Loucy (cell line): Measurements from ENCODE around the gene ORC4.

Experiments used
- H2AFZ ChIP-seq: fragments of 200-600 bp; sonication (generic); 2 replicates; pipeline ENCODE4 v1.6.0; 2016; ENCODE audit warnings: antibody characterized with exemption, mild to moderate bottlenecking, low read length, moderate library complexity
- H3F3A ChIP-seq: fragments of 200-600 bp; 2 replicates; pipeline ENCODE4 v1.6.0; 2016; ENCODE audit warnings: antibody characterized with exemption, low read depth, mild to moderate bottlenecking
- H3K27me3 ChIP-seq: fragments of 200-600 bp; sonication (generic); 2 replicates; pipeline ENCODE4 v1.6.1; 2014; ENCODE audit warnings: low read length, mild to moderate bottlenecking; ENCODE audit not compliant: insufficient read depth, poor library complexity, severe bottlenecking
- H3K36me3 ChIP-seq: fragments of 200-600 bp; sonication (generic); 2 replicates; pipeline ENCODE4 v1.6.1; 2016; ENCODE audit warnings: low read length; ENCODE audit not compliant: insufficient read depth
- H3K4me1 ChIP-seq: fragments of 200-600 bp; sonication (generic); 2 replicates; pipeline ENCODE4 v1.5.1; 2014; ENCODE audit warnings: low read length, mild to moderate bottlenecking; ENCODE audit not compliant: insufficient read depth, poor library complexity, severe bottlenecking
- H3K4me2 ChIP-seq: fragments of 200-600 bp; sonication (generic); 2 replicates; pipeline ENCODE4 v1.6.0; 2014; ENCODE audit warnings: antibody characterized with exemption, low read length, low read depth, mild to moderate bottlenecking; ENCODE audit not compliant: poor library complexity, severe bottlenecking
- H3K4me3 ChIP-seq: fragments of 200-600 bp; sonication (generic); 2 replicates; pipeline ENCODE4 v1.5.1; 2014; ENCODE audit warnings: low read length, mild to moderate bottlenecking, mixed read lengths; ENCODE audit not compliant: poor library complexity, severe bottlenecking
- H3K79me2 ChIP-seq: fragments of 200-600 bp; sonication (generic); 2 replicates; pipeline ENCODE4 v1.6.1; 2014; ENCODE audit warnings: low read length; ENCODE audit not compliant: insufficient read depth
- H3K9ac ChIP-seq: fragments of 200-600 bp; sonication (generic); 2 replicates; pipeline ENCODE4 v1.6.0; 2014; ENCODE audit warnings: mild to moderate bottlenecking, low read depth, low read length, moderate library complexity; ENCODE audit not compliant: poor library complexity, severe bottlenecking
- H3K9me2 ChIP-seq: fragments of 200-600 bp; sonication (generic); replicated peaks from 2 replicates; pipeline ENCODE4 v1.6.1; 2016; ENCODE audit warnings: low read depth, low read length, mixed read lengths
- H3K9me3 ChIP-seq: fragments of 200-600 bp; sonication (generic); 2 replicates; pipeline ENCODE4 v1.6.1; 2014; ENCODE audit warnings: mild to moderate bottlenecking, antibody characterized with exemption, low read length, low read depth; ENCODE audit not compliant: insufficient read depth
- H4K20me1 ChIP-seq: fragments of 200-600 bp; sonication (generic); 2 replicates; pipeline ENCODE4 v1.6.0; 2014; ENCODE audit warnings: antibody characterized with exemption, low read length, mild to moderate bottlenecking; ENCODE audit not compliant: insufficient read depth, poor library complexity, severe bottlenecking
- CTCF ChIP-seq: fragments of 200-600 bp; sonication (generic); conservative IDR thresholded peaks from 2 replicates; pipeline ENCODE4 v1.5.1; 2014; ENCODE audit warnings: mild to moderate bottlenecking, antibody characterized with exemption, low read length
- EZH2phosphoT487 ChIP-seq: fragments of 200-600 bp; IDR thresholded peaks from 2 replicates; pipeline ENCODE4 v1.6.1; 2018; ENCODE audit warnings: antibody characterized with exemption, mild to moderate bottlenecking, moderate library complexity, borderline replicate concordance

Gene ORC4

GRCh38 chr2:147939313-147939712, 81.2 kb downstream of the ORC4 start:
- peaks cover 36% of the 10 kb centered on the region for H3K36me3 ChIP-seq
- no peaks in the 10 kb centered on the region for H4K20me1 ChIP-seq
- H3K79me2 ChIP-seq: no peaks in the 10 kb centered on the region
- H3K4me3 ChIP-seq: no peak overlapping the region
- no peaks in the 10 kb centered on the region for H3K9me3 ChIP-seq
- TF ChIP-seq CTCF (no peak), EZH2phosphoT487 (no peak)
- H3K4me2 ChIP-seq: no peak overlapping the region
- H3K27me3 ChIP-seq: no peaks in the 10 kb centered on the region
- no peaks in the 10 kb centered on the region for H3K4me1 ChIP-seq
- no peaks in the 10 kb centered on the region for H3K9me2 ChIP-seq
- H2AFZ ChIP-seq: no peak overlapping the region
- H3K9ac ChIP-seq: no peak overlapping the region
- no peaks in the 10 kb centered on the region for H3F3A ChIP-seq

GRCh38 chr2:147937744-147938349, 82.7 kb downstream of the ORC4 start:
- no peak overlapping the region for H2AFZ ChIP-seq

GRCh38 chr2:147934881-147935620, 85.5 kb downstream of the ORC4 start:
- H4K20me1 ChIP-seq: no peaks in the 10 kb centered on the region
- H3K27me3 ChIP-seq: no peaks in the 10 kb centered on the region
- no peak overlapping the region for H3K4me3 ChIP-seq
- H3F3A ChIP-seq: no peaks in the 10 kb centered on the region
- no peak overlapping the region for H2AFZ ChIP-seq
- H3K36me3 ChIP-seq: peaks cover 33% of the 10 kb centered on the region
- H3K4me1 ChIP-seq: no peaks in the 10 kb centered on the region
- no peak overlapping the region for H3K9ac ChIP-seq
- H3K4me2 ChIP-seq: no peak overlapping the region
- TF ChIP-seq CTCF: no peak
- TF ChIP-seq EZH2phosphoT487: no peak
- no peaks in the 10 kb centered on the region for H3K79me2 ChIP-seq
- H3K9me2 ChIP-seq: no peaks in the 10 kb centered on the region
- no peaks in the 10 kb centered on the region for H3K9me3 ChIP-seq

More at GRCh38 chr2:147937744-147938349, 82.7 kb downstream of the ORC4 start:
- Histone ChIP-seq H3K9ac (no peak overlapping the region), H3K4me2 (no peak overlapping the region), H3K9me3 (no peaks in the 10 kb centered on the region), H3K4me3 (no peak overlapping the region), H3K9me2 (no peaks in the 10 kb centered on the region), H3K4me1 (no peaks in the 10 kb centered on the region), H4K20me1 (no peaks in the 10 kb centered on the region), H3K36me3 (peaks cover 34% of the 10 kb centered on the region), H3K27me3 (no peaks in the 10 kb centered on the region), H3K79me2 (no peaks in the 10 kb centered on the region), H3F3A (no peaks in the 10 kb centered on the region)
- TF ChIP-seq EZH2phosphoT487 (no peak), CTCF (peak; percentile 91)
